HepG2 (cell line): ENCODE data around the gene COMMD4. TPM values are rescaled to one million over a fixed set of nuclear protein-coding genes. Genes with fewer than 3 reads are reported as not detected.

Experiments
- AHR ChIP-seq: IDR thresholded peaks from 2 replicates; pipeline ENCODE4 v1.6.1; 2018; ENCODE audit warnings: missing genetic modification reagents, missing compliant biosample characterization
- ARNT2 ChIP-seq: sonication (generic); formaldehyde crosslinking; IDR thresholded peaks from 2 replicates; pipeline ENCODE4 v1.8.0; 2022; ENCODE audit warnings: mild to moderate bottlenecking, low read depth, missing genetic modification reagents, moderate library complexity
- CHD4 ChIP-seq: fragments of 200-600 bp; sonication (generic); IDR thresholded peaks from 2 replicates; pipeline ENCODE4 v1.7.0; 2017; ENCODE audit warnings: mild to moderate bottlenecking, low read length, borderline replicate concordance
- FOXA3 ChIP-seq: IDR thresholded peaks from 2 replicates; pipeline ENCODE4 v1.6.1; 2016; ENCODE audit warnings: missing genetic modification reagents, missing compliant biosample characterization
- FOXJ3 ChIP-seq: sonication (generic); formaldehyde crosslinking; IDR thresholded peaks from 2 replicates; pipeline ENCODE4 v1.4.0; 2020; ENCODE audit warnings: missing genetic modification reagents, mild to moderate bottlenecking, borderline replicate concordance
- NR2F6 ChIP-seq, 2 experiments: IDR thresholded peaks; 2 replicates each; pipeline ENCODE4 v1.6.1; 2016; ENCODE audit warnings: antibody characterized with exemption in 1 of 2, mild to moderate bottlenecking in 1 of 2
- SMAD9 ChIP-seq: sonication (generic); formaldehyde crosslinking; IDR thresholded peaks from 2 replicates; pipeline ENCODE4 v1.5.1; 2020; ENCODE audit warnings: mild to moderate bottlenecking, missing genetic modification reagents
- ZC3H13 ChIP-seq: sonication (generic); formaldehyde crosslinking; IDR thresholded peaks from 2 replicates; pipeline ENCODE4 v1.8.1; 2023; ENCODE audit warnings: mild to moderate bottlenecking, missing genetic modification reagents, moderate library complexity
- ZFP82 ChIP-seq: sonication (generic); formaldehyde crosslinking; IDR thresholded peaks from 2 replicates; pipeline ENCODE4 v1.5.1; 2020; ENCODE audit warnings: mild to moderate bottlenecking, missing genetic modification reagents, borderline replicate concordance
- ZNF468 ChIP-seq: sonication (generic); formaldehyde crosslinking; IDR thresholded peaks from 2 replicates; pipeline ENCODE4 v1.8.0; 2022; ENCODE audit warnings: mild to moderate bottlenecking, moderate library complexity, missing genetic modification reagents
- ZNF557 ChIP-seq: sonication (generic); formaldehyde crosslinking; IDR thresholded peaks from 2 replicates; pipeline ENCODE4 v1.4.0; 2020; ENCODE audit warnings: missing genetic modification reagents
- polyA plus RNA-seq, 8 experiments: library from polyadenylated mRNA; depleted of rRNA in 3 of 8; stranded (reverse) in 7 of 8; unstranded in 1 of 8; fragments of >200 nt; fragmentation: Illumina TruSeq in 4 of 8; extraction: Trizol in 4 of 8; gene quantifications; 2 replicates each; pipeline versions ENCODE4 v1.2.1 to v1.2.3, GENCODE V29; 2011 to 2016; ENCODE audit warnings: low read depth in 4 of 8, missing spikeins in 1 of 8, mixed read lengths in 1 of 8; ENCODE audit not compliant: insufficient read depth in 1 of 8
- total RNA-seq, 5 experiments: library from RNA; depleted of rRNA; stranded (reverse); fragments of >200 nt; fragmentation: Illumina TruSeq; extraction: Trizol; gene quantifications; 2 replicates each; pipeline ENCODE4 v1.2.3, GENCODE V29; 2016; ENCODE audit warnings: low read depth in 1 of 5
- TF ChIP-seq, protein P1 (sequence below), 2 experiments: fragments of 450-650 bp in 1 of 2; sonication (generic) in 1 of 2; formaldehyde crosslinking; IDR thresholded peaks; 2 replicates each; pipeline versions ENCODE4 v1.5.0 to v1.8.0; 2020 to 2022; ENCODE audit warnings: mild to moderate bottlenecking in 1 of 2, missing genetic modification reagents in 1 of 2
- TF ChIP-seq, protein P2 (sequence below): IDR thresholded peaks from 2 replicates; pipeline ENCODE4 v1.6.1; 2018; ENCODE audit warnings: missing genetic modification reagents
- TF ChIP-seq, protein P3 (sequence below): sonication (generic); formaldehyde crosslinking; IDR thresholded peaks from 2 replicates; pipeline ENCODE4 v1.4.0; 2020; ENCODE audit warnings: missing genetic modification reagents
- TF ChIP-seq, protein P4 (sequence below): sonication (generic); formaldehyde crosslinking; IDR thresholded peaks from 2 replicates; pipeline ENCODE4 v1.4.0; 2020; ENCODE audit warnings: missing genetic modification reagents
- TF ChIP-seq, protein P5 (sequence below): sonication (generic); formaldehyde crosslinking; IDR thresholded peaks from 2 replicates; pipeline ENCODE4 v1.5.1; 2020; ENCODE audit warnings: mild to moderate bottlenecking, missing genetic modification reagents, moderate library complexity
- TF ChIP-seq, protein P6 (sequence below): sonication (generic); formaldehyde crosslinking; IDR thresholded peaks from 2 replicates; pipeline ENCODE4 v1.4.0; 2020; ENCODE audit warnings: low read depth, mild to moderate bottlenecking, missing genetic modification reagents

The COMMD4 gene
- total and polyA plus RNA-seq, 2 of the 13 experiments (the other 11 are each of a cell fraction or from before 2014, with no cell fraction given) = 45.8 to 89.9 TPM

DNA sequence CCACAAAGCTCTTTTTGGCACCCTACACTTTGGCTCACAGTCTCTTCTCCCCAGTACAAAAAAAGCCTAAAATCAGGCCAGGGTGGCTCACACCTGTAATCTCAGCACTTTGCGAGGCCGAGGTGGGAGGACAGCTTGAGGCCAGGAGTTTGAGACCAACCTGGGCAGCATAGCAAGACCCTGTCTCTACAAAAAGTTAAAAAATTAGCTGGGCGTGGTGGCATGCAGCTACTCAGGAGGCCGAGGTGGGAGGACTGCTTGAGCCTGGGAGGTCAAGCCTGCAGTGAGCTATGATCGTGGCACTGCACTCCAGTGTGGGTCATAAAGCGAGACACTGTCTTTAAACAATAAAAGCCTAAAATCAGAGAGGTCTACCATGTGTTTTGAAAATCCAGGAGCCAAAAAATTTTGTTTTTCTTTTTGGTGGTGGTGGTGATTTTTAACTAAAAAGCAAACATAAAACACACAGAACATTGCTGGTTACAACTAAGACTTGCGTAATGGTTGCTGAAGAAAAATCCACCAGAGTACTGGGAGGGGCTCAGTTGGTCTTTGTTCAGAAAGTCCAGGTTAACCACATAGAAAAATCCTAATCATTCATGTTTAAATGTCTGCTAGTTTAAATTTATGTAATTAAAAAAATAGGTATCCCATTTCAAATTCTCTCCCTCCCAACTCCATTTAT, 34.2 kb downstream of the COMMD4 start (continued):
- TF ChIP-seq, protein P1, sequence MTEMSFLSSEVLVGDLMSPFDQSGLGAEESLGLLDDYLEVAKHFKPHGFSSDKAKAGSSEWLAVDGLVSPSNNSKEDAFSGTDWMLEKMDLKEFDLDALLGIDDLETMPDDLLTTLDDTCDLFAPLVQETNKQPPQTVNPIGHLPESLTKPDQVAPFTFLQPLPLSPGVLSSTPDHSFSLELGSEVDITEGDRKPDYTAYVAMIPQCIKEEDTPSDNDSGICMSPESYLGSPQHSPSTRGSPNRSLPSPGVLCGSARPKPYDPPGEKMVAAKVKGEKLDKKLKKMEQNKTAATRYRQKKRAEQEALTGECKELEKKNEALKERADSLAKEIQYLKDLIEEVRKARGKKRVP (CRISPR knock-in tag; IDR thresholded peaks at IDR 0.05) = peak in 1 of 2 experiments; percentile 11; a peak in 1 of 4 replicates
- TF ChIP-seq CHD4 = no peak
- TF ChIP-seq, protein P2, sequence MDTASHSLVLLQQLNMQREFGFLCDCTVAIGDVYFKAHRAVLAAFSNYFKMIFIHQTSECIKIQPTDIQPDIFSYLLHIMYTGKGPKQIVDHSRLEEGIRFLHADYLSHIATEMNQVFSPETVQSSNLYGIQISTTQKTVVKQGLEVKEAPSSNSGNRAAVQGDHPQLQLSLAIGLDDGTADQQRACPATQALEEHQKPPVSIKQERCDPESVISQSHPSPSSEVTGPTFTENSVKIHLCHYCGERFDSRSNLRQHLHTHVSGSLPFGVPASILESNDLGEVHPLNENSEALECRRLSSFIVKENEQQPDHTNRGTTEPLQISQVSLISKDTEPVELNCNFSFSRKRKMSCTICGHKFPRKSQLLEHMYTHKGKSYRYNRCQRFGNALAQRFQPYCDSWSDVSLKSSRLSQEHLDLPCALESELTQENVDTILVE (CRISPR knock-in tag) = no peak
- TF ChIP-seq FOXA3 = no peak; the same call in 1 of the 2 replicates
- TF ChIP-seq, protein P3, sequence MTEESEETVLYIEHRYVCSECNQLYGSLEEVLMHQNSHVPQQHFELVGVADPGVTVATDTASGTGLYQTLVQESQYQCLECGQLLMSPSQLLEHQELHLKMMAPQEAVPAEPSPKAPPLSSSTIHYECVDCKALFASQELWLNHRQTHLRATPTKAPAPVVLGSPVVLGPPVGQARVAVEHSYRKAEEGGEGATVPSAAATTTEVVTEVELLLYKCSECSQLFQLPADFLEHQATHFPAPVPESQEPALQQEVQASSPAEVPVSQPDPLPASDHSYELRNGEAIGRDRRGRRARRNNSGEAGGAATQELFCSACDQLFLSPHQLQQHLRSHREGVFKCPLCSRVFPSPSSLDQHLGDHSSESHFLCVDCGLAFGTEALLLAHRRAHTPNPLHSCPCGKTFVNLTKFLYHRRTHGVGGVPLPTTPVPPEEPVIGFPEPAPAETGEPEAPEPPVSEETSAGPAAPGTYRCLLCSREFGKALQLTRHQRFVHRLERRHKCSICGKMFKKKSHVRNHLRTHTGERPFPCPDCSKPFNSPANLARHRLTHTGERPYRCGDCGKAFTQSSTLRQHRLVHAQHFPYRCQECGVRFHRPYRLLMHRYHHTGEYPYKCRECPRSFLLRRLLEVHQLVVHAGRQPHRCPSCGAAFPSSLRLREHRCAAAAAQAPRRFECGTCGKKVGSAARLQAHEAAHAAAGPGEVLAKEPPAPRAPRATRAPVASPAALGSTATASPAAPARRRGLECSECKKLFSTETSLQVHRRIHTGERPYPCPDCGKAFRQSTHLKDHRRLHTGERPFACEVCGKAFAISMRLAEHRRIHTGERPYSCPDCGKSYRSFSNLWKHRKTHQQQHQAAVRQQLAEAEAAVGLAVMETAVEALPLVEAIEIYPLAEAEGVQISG (CRISPR knock-in tag) = no peak
- TF ChIP-seq, protein P4, sequence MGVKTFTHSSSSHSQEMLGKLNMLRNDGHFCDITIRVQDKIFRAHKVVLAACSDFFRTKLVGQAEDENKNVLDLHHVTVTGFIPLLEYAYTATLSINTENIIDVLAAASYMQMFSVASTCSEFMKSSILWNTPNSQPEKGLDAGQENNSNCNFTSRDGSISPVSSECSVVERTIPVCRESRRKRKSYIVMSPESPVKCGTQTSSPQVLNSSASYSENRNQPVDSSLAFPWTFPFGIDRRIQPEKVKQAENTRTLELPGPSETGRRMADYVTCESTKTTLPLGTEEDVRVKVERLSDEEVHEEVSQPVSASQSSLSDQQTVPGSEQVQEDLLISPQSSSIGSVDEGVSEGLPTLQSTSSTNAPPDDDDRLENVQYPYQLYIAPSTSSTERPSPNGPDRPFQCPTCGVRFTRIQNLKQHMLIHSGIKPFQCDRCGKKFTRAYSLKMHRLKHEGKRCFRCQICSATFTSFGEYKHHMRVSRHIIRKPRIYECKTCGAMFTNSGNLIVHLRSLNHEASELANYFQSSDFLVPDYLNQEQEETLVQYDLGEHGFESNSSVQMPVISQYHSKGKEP (CRISPR knock-in tag) = no peak
- TF ChIP-seq FOXJ3 = no peak
- no peak for TF ChIP-seq SMAD9 (CRISPR knock-in tag)
- TF ChIP-seq ARNT2 (CRISPR knock-in tag) = no peak
- TF ChIP-seq, protein P5, sequence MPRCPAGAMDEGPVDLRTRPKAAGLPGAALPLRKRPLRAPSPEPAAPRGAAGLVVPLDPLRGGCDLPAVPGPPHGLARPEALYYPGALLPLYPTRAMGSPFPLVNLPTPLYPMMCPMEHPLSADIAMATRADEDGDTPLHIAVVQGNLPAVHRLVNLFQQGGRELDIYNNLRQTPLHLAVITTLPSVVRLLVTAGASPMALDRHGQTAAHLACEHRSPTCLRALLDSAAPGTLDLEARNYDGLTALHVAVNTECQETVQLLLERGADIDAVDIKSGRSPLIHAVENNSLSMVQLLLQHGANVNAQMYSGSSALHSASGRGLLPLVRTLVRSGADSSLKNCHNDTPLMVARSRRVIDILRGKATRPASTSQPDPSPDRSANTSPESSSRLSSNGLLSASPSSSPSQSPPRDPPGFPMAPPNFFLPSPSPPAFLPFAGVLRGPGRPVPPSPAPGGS (CRISPR knock-in tag) = no peak
- peak; percentile 49; the same call in 1 of the 2 replicates for TF ChIP-seq ZC3H13 (CRISPR knock-in tag)
- no peak for TF ChIP-seq NR2F6 (IDR thresholded peaks at IDR 0.05)
- TF ChIP-seq NR2F6 (CRISPR knock-in tag; IDR thresholded peaks at IDR 0.05) = 0 out of 2 replicates have a peak, but pooled peaks have one; percentile 1
- no peak for TF ChIP-seq ZNF557
- TF ChIP-seq ZNF468 (CRISPR knock-in tag) = no peak
- TF ChIP-seq, protein P6, sequence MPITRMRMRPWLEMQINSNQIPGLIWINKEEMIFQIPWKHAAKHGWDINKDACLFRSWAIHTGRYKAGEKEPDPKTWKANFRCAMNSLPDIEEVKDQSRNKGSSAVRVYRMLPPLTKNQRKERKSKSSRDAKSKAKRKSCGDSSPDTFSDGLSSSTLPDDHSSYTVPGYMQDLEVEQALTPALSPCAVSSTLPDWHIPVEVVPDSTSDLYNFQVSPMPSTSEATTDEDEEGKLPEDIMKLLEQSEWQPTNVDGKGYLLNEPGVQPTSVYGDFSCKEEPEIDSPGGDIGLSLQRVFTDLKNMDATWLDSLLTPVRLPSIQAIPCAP (CRISPR knock-in tag) = no peak
- no peak for TF ChIP-seq ZFP82 (CRISPR knock-in tag)
- no peak for TF ChIP-seq AHR (CRISPR knock-in tag)
